NCI-H1092 treated with DMSO at 0.1 percent for 48 hours (cell line): ENCODE results near the gene RAB25.
"Not testable (repeated sequence)": the region's sequence is repeated elsewhere in the genome, so short reads cannot be mapped to it uniquely, and the experiment has no call there.

Source experiments
- DNase-seq: peaks from one replicate; lab custom pipeline; 2025; lab: John Stamatoyannopoulos, UW

RAB25 gene

GRCh38 chr1:156060937-156061636, at the start of gene RAB25:
Gene RAB25, plus strand, starts transcription at chr1:156061160. Its CDS starts 241 bp downstream, at chr1:156061401.
- no peak for DNase-seq

DNA sequence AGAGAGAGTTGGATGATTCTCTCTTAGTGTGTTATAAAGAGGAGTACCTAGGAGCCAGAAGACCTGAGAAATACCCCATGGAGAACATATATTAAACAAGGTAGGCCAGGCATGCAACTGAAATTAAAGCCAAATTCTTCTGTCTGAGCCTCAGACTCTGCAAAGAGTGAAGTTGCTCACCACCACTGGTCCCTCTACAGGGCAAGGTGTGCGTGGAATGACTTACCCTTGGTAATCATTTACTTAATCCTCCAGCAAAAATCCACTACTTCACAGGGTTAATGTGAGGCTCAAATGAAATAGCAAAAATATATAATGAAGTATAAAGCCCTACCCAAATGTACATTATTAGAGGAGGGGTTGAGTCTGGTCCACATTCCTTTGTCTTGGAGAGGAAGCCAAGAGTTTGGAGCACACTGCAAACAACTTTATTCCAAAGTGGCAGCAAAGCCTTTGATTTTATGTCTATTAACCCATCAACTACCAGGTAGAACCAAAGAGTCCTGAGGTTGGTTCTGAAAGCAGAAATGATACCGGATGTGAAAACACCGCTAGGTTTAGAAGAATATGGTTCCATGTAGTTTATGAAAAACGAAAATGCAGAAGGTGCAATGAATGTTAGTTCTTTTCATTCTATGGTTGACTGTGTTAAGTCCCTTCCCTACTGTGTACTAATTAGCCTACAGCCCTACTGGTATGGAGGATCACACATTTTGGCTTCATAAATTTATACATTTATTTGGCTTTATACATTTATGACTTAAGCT, 48.7 kb upstream of the RAB25 start:
- no peak for DNase-seq

DNA sequence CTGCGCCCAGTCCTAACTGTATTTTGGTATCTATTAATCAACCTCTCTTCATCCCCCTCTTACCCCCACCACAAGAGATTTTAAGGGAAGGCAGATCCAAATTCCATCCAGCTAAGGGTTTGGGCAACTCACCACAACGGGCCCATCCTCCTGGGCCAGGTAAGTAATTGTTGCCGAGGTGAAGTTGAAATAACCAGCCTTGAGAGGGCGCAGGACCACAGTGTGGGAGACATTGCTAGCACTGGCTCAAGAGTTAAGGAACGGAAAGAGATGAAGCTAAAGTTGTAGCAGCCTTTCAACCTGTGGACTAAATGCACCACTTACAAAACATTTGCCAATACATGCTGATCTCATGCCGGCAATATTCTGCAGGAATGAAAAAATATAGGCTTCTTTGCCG, 46.1 kb upstream of the RAB25 start:
- DNase-seq, result no peak

- DNase-seq, result no peak
Measured at GRCh38 chr1:156019946-156020292, 41.0 kb upstream of the RAB25 start.

DNA sequence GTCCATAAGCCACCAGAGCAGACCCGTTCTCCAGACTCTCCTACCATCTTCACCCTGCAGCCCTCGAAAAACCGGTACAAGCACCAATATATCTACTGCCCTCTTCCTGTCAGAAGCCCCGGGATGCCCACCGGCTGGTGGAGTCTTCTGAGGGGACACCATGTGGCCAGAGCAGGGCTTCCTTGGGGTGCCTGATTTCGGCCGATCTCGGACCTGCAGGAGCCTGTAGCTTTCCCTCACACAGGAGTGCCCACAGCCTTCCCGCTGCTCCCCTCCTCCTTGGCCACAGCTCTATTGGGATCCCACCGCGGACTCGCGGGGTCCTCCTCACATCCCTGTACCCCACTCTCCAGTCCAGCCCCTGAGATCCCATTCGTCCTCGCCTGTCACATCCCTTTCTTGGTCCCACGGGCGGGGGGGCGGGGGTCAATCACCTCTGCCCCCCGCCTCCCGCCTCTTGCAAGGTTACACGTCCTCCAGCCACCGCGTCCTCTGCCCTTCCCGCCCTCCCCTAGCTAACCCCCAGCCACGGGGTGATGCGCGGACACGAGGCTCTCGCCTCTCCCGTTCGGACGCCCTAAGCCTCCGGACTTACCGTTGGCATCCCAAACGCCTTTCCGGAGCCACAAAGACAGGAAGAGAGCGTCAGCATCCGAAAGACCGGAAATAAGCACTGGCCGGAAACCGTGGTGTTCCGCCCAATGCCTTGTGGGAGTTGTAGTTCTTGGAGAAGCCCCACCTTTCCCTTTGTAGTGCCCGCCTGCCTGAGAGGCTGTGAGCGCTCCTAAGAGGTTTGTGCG, 40.5 kb upstream of the RAB25 start, which contains the start of gene SSR2:
TSS of gene SSR2 (minus strand) at position 659 of the 800 bp plus-strand sequence. CDS start 784 bp downstream, outside the sequence.
- peak; percentile 97 for DNase-seq

GRCh38 chr1:156021093-156021428, 39.9 kb upstream of the RAB25 start:
- no peak for DNase-seq

- DNase-seq, result no peak
Measured at GRCh38 chr1:156021954-156022353, 39.0 kb upstream of the RAB25 start.

DNA sequence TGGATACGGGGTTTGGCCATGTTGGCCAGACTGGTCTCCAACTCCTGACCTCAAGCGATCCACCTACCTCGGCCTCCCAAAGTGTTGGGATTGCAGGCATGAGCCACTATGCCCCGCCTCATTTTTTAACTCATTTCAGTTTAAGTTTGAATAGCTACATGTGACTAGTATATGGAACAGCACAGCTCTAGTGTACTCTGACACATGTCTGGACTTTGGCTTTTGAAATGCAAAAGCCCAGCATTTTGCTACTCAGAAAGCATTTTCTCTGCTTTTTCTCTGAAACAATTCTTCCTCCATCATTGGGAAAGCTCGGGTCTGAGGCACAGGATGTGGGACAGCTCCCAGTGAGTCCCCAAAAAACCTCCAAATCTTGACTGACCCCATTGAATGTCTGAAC, 36.2 kb upstream of the RAB25 start:
- DNase-seq, result no peak

DNA sequence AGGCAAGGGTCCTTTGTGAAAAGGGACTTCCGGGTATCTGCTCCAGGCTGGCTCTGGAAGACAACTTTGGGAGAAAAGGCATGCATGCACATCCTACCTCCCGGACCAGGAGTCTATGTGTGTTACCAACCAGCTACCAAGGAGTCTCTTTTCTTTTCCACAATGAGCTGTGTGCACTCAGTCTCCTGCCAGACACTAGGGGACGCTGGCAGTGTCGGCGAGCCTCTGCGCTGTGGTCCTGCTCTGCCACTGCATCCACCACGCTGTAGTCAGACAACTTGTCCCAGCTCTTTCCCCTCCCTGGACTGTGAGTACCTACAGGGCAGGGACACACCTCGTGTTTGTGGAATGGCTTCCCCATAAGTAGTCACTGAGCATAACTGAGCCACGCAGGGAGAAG, 35.1 kb upstream of the RAB25 start:
- peak; percentile 78 for DNase-seq

DNA sequence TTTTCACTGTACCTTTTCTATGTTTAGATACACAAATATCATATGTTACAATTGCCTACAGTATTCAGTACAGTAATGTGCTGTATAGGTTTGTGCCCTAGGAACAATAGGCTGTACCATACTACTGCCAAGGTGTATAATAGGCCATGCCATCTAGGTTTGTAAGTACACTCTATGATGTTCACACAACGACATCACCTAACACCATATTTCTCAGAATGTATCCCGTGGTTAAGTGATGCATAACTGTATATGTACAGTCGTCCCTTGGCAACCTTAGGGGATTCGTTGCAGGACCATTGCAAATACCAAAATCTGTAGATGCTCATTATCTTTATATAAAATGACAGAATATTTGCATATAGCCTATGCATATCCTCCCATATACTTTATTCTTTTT, 34.4 kb upstream of the RAB25 start:
- no peak for DNase-seq

- no peak for DNase-seq
Measured at GRCh38 chr1:156033011-156033410, 27.9 kb upstream of the RAB25 start.

DNA sequence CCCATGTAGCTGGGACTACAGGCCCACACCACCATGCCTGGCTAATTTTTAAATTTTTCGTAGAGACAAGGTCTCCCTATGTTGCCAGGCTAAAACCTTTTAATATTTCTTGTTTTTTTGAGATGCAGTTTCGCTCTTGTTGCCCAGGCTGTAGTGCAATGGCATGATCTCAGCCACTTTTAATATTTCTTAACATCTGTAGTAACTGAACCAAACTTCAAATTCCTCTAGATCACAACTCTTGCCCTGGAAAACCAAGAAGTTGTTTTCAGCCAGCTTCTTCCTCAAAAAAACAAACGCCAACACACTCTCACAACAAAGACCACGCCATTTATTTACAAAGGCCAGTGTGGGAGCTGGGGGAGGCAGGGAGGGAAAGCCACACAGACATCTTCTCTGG, 26.0 kb upstream of the RAB25 start:
- DNase-seq, result not testable (repeated sequence)

DNA sequence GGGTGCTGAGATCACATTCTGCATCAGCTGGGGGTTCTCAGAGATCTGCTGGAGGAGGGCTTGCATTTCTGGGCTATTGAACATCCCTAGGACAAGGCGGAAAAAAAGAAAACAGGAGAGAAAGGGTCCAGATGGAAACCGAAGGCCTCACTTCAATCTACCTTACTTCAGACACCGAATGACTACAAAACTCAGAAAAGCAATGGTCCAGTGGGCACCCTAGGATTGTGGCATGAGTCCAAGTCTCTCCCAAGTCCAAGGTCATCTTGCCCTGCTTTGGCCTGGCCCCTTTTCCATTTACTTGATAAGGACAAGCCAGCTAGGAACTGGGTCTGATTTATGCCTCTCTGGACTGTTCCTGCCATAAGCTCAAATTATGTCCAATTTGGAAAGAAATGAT, 18.1 kb upstream of the RAB25 start:
- DNase-seq, result no peak

- DNase-seq, result no peak
Measured at GRCh38 chr1:156045076-156045475, 15.9 kb upstream of the RAB25 start.

- no peak for DNase-seq
Measured at GRCh38 chr1:156048663-156049258, 12.2 kb upstream of the RAB25 start.

DNA sequence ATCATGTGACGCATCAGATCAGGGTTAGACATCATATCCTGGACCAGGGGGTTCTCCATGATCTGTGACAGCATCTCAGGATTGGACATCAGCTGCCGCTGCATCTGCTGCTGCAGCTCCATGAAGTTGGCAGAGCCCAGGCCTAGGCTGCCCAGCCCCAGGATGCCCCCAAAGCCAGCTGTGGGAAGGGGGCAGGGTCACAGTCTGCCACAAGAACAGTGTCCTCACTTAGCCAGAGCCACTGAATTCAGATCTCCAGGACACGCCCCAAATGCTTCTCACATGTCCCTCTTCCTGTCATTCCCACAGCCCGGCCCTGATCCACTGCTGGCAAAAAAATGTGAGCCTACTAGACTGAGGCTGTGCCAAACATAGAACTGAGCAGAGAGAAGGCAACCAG, 10.6 kb upstream of the RAB25 start:
- no peak for DNase-seq

GRCh38 chr1:156051011-156051725, 9.8 kb upstream of the RAB25 start:
- DNase-seq, result no peak

DNA sequence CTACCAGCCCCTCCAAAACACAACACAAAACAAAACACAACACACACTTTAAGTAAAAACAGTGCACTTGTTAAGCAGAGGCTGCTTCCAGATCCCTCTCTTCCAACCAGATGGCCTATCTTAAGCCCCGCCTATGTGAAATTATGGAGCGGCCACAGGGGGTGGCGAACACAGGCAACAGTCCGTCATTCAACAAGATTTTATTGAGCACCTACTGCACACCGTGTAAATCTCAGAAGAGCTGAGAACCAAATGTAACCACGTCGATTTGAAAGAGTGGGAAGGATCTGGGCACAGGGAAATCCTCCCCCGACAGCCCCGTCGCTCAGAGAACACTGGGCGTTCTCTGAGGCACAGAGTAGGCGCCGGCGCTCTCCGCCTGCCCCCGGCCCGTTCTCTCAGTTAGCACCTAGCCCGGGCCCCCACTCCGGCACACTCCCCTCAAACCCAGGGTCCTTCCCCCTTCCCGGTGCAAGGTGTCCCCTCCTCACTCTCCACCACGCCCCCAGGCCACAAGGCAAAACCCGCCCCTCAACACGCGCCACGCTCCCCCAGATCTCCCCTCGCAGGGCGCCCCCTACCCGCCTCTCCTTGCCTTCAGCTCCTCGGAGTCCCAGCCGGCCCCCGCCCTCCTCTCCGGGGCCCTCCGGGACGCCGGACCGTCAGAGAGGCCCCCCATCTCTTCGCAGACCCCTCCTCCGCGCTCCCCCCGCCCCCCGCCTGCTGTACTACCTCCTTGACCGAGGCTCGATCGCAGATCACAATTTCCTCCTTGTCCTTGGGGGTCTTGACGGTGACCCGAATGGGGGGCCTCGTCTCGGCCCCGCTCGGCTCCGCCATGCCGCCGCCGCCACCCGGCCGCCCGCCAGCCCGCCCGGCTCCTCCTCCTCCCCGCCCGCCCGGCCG, 7.8 kb upstream of the RAB25 start:
- peak; percentile 69 for DNase-seq

DNA sequence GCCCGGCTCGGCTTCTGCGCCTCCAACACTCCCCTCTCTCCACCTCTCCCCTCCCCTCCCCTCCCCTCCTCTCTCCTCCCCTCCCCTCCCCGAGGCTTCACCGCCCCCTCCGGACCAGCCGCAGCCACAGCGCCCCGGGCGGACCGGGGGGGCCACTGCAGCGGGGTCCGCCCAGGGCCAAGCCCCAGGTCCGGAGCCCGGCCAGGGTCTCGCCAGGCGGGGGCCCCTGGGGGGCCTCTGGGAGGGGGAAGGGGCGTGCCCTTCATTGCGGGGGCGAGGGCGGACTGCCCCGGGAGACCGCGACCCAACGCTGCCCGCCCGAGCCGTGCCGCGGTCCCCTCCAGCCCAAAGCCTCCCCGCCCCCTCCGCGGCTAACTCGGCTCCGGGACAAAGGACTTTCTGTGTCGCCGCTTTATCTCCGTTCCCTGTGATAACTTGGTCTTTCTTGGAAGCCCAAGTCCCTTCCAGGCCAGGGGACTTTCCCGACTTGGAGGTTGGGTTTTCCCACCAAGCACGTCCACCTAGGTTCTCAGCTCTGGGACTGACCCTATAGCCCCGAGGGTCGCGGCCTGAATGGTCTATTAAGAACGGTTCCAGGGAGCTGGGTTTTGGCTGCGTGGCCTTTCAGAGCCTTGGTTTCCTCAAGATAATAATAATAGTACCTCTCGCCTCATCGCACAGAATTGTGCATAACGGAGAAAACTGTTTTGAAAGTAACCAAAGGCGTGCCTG, 7.0 kb upstream of the RAB25 start, which contains the start of gene UBQLN4:
TSS of gene UBQLN4 (minus strand) at position 31 of the 732 bp plus-strand sequence. CDS start 97 bp downstream, outside the sequence.
- peak; percentile 81 for DNase-seq
